HL-60 (cell line): Measurements from ENCODE around the gene SNX7.

ENCODE experiments used
- DNase-seq, 2 experiments: peaks; one replicate each; pipeline ENCODE4 v3.0.0-alpha.2; 2010 to 2020; ENCODE audit warnings: low read depth in 1 of 2, low spot score in 1 of 2
- H3K27ac ChIP-seq: fragments of 250-450 bp; sonication (Bioruptor Pico); replicated peaks from 2 replicates; pipeline ENCODE4 v1.5.1; 2020; ENCODE audit warnings: mild to moderate bottlenecking, moderate library complexity
- H3K27me3 ChIP-seq: fragments of 250-450 bp; sonication (Bioruptor Pico); 2 replicates; pipeline ENCODE4 v1.5.1; 2021; ENCODE audit warnings: mild to moderate bottlenecking, moderate library complexity; ENCODE audit not compliant: insufficient read depth, poor library complexity, severe bottlenecking
- H3K4me3 ChIP-seq: replicated peaks from 2 replicates; pipeline ENCODE4 v1.5.1; 2011; ENCODE audit warnings: mild to moderate bottlenecking, control low read depth, low read length; ENCODE audit not compliant: insufficient read depth
- GABPA ChIP-seq: IDR thresholded peaks from 2 replicates; pipeline ENCODE4 v1.6.1; 2012; ENCODE audit warnings: low read depth
- POLR2AphosphoS5 ChIP-seq: IDR thresholded peaks from 2 replicates; pipeline ENCODE4 v1.6.1; 2012; ENCODE audit warnings: low read depth
- REST ChIP-seq: IDR thresholded peaks from 2 replicates; pipeline ENCODE4 v1.6.1; 2012; ENCODE audit warnings: low read depth; ENCODE audit not compliant: insufficient replicate concordance
- SPI1 ChIP-seq: IDR thresholded peaks from 2 replicates; pipeline ENCODE4 v1.6.1; 2012; ENCODE audit warnings: low read depth, mild to moderate bottlenecking, borderline replicate concordance
- TF ChIP-seq, protein P1 (sequence below): IDR thresholded peaks from one replicate; pipeline ENCODE4 v1.5.1; 2011; ENCODE audit warnings: low read length, control low read depth, inconsistent platforms; ENCODE audit not compliant: insufficient read depth

SNX7 gene

DNA sequence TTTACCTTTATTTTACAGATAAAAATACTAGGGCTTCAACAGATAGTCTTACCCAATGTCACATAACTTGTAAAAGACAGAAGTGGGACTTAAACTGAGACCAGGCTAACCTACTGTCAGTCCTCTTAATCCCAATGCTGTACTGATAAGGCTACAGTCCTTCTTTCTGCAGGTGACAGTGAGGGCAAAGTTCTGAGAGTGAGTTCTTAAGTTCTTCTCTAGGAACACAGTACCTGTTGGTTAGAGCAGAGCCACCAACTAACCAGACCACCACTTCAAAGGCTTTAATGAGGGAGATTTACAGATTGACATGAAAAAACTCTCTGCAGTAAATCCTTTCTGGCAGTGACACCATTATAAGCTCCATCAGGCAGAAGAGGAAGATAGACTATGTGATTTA, 74.2 kb downstream of the SNX7 start:
- TF ChIP-seq, protein P1, sequence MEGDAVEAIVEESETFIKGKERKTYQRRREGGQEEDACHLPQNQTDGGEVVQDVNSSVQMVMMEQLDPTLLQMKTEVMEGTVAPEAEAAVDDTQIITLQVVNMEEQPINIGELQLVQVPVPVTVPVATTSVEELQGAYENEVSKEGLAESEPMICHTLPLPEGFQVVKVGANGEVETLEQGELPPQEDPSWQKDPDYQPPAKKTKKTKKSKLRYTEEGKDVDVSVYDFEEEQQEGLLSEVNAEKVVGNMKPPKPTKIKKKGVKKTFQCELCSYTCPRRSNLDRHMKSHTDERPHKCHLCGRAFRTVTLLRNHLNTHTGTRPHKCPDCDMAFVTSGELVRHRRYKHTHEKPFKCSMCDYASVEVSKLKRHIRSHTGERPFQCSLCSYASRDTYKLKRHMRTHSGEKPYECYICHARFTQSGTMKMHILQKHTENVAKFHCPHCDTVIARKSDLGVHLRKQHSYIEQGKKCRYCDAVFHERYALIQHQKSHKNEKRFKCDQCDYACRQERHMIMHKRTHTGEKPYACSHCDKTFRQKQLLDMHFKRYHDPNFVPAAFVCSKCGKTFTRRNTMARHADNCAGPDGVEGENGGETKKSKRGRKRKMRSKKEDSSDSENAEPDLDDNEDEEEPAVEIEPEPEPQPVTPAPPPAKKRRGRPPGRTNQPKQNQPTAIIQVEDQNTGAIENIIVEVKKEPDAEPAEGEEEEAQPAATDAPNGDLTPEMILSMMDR = no peak
- TF ChIP-seq GABPA (no peak), REST (no peak), SPI1 (no peak), POLR2AphosphoS5 (no peak)
- DNase-seq = no peak
- H3K27ac ChIP-seq = no peak overlapping the region
- peaks cover 2% of the 10 kb centered on the region for H3K27me3 ChIP-seq
- no peak overlapping the region for H3K4me3 ChIP-seq

DNA sequence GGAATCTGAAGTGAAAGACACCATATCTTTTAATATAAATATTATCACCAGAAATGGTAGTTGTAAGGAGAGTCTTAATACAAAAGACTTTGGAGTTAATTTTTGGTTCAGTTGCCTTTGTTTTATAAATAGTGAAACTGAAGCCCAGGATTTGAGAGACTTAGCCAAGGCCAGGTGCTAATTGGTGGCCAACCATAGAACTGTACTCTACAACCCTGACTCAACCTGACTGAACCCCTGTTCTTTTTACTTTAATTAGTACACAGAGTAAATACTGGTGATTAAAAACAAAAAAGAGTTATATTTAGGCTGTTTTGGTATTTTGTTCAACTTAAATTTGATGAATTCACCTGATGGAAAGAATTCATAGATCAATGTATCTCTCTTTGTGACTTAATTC, 76.3 kb downstream of the SNX7 start:
- Histone ChIP-seq H3K27ac (no peak overlapping the region), H3K4me3 (no peak overlapping the region), H3K27me3 (peaks cover 2% of the 10 kb centered on the region)
- DNase-seq = no peak
- TF ChIP-seq POLR2AphosphoS5 (no peak), REST (no peak), GABPA (no peak), SPI1 (no peak)
- TF ChIP-seq, protein P1 = no peak

DNA sequence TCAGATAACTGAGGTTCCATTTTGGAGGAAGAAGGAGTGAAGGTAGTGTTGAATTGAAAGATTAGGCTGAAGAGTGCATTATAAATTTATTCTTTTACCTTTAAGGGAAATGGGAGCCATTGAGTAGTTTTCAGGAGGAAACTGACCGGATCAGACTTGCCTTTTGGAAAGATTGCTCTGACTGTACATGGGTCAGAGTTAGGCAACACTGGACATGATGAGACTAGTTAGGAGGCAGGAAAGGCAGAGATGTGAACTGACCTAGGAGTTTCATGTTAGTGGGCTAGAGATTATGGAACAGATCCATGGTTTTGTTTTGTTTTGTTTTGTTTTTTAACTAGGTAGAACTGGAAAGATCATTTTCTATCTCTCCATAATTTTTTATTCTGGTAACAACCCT, 78.2 kb downstream of the SNX7 start:
- no peak overlapping the region for H3K27ac ChIP-seq
- no peak overlapping the region for H3K4me3 ChIP-seq
- peaks cover 2% of the 10 kb centered on the region for H3K27me3 ChIP-seq
- TF ChIP-seq REST (no peak), GABPA (no peak), POLR2AphosphoS5 (no peak), SPI1 (no peak)
- TF ChIP-seq, protein P1 = no peak
- DNase-seq = no peak
